Suppressor macrophage treated with lipopolysaccharide for 4 hours (primary cell): ENCODE data around the gene HSDL2.
"Not testable (repeated sequence)": the region's sequence is repeated elsewhere in the genome, so short reads cannot be mapped to it uniquely, and the experiment has no call there.

Source experiments
- DNase-seq: peaks from one replicate; pipeline ENCODE4 v3.0.0-alpha.2; 2020

Gene HSDL2

DNA sequence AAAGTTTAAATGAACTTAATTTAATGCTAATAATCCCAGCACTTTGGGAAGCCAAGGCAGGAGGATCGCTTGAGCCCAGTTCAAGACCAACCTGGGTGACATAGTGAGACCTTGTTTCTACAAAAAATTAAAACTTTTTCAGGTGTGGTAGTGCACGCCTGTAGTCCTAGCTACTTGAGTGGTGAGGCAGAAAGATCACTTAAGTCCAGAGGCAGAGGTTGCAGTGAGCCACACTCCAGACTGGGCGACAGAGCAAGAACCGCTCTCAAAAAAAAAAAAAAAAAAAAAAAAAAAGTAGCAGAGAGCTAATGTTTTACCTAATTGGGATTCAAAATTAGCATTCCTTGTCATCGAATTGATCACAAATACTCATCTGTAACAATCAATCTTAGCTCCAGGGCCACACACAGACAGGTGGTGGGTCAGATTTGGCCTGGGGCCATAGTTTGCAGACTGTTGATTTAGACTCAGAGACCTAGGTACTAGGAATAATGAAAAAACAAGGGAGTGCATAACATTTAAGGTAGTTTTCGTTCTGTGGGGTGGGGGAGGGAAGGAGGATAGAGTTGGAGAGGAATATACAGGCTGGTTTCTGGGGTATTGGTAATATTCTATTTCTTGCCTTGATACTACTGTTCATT is 21.4 kb downstream of the HSDL2 start:
- no peak for DNase-seq

DNA sequence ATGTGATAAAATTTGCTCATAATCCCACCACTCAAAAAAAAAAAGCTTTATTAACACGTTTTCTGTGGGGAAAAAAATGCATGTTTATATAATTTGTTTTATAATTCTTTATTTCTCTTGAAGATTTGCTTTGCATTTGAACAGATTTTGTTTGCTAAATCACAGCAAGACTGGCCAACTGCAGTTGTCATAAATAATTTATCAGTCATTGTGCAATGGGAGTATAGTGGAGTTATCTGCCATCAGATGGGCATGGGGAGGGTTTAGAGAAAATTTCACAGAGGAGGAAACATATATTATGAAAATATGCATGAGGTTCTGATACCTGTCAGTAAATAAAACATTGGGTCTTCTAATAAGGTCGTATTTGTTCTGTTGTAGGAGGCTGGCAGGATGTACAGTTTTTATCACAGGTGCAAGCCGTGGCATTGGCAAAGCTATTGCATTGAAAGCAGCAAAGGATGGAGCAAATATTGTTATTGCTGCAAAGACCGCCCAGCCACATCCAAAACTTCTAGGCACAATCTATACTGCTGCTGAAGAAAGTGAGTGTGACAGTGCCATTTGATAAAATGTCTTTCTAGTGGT is 23.8 kb downstream of the HSDL2 start:
- DNase-seq: no peak

DNA sequence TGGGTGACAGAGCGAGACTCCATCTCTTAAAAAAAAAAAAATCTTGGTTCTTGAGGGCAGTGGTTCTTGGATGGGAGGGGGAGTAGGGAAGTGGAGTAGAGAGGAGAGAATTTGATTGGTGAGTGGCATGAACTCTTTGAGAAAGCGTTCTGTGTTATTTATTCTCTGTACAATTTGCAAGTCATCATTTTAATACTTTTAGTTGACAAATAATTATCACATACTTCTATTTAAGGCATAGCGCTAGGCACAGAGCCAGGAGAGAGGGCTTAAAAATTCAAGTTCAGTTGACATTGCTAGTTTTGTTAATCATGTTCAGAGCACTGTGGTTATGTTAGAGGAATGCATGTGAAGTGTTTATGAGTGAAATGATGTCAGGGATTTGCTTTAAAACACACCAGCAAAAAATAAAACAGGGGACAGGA is 24.6 kb downstream of the HSDL2 start:
- no peak for DNase-seq

DNA sequence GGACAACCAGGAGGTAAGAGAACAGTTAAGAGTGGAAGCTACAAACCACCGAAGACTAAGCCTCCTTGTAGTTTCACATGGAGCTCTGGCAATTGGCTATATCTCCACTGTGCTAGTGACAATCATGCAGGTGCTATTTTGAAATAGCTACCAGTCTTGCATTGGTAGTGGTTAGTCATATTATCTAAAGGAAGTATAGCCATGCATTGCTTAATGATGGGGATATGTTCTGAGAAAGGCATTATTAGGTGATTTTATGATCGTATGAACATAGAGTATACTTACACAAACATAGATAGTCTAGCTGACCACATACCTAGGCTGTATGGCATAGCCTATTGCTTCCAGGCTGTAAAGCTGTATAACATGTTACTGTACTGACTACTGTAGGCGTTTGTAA is 28.4 kb downstream of the HSDL2 start:
- peak; percentile 6 for DNase-seq

DNA sequence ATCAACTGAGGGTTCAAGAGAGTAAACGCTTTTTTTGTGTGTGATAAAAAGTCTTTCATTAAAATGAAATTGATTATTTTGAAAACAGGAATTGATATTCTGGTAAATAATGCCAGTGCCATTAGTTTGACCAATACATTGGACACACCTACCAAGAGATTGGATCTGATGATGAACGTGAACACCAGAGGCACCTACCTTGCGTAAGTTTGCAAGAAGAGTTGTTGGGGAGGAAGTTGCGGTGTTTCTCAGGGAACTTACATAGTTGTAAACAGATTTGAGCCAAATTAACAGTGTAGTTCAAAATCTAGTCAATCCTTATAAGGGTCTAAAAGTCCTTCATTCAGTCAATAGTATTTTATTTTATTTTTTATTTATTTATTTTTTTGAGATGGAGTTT is 28.9 kb downstream of the HSDL2 start:
- no peak for DNase-seq

DNA sequence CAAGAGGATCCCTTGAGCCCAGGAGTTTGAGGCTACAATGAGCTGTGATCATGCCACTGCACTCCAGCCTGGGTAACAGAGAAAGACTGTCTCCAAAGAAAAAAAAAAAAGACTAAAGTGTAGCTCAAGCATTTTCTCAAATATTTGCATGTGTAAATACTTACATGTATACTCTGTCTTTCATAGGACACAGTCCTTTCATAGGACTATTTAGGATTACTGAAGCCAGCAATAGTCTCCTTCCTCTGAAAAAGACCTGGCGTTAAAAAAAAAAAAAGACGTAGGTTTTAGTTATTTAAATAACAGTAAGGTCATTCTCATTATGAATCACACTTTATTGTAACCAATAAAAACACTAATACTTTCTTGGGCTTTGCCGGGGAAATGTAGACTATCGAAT is 29.9 kb downstream of the HSDL2 start:
- no peak for DNase-seq

DNA sequence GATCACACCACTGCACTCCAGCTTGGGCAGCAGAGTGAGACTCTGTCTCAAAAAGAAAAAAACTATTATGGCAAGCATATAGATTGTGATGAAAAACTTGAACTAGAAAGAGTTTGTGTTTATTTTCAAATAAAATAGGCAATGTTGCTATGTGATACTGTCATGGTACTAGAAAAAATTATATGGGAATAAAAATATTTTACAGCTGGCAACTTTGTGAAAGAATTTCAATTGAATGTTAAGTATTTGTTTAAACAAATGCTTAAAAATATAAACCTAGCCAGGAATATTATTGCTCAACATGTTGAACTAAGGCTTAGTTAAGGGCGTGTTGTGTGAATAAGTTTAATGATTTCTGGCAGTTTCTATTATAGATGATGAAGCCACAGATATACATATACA is 31.7 kb downstream of the HSDL2 start:
- no peak for DNase-seq

DNA sequence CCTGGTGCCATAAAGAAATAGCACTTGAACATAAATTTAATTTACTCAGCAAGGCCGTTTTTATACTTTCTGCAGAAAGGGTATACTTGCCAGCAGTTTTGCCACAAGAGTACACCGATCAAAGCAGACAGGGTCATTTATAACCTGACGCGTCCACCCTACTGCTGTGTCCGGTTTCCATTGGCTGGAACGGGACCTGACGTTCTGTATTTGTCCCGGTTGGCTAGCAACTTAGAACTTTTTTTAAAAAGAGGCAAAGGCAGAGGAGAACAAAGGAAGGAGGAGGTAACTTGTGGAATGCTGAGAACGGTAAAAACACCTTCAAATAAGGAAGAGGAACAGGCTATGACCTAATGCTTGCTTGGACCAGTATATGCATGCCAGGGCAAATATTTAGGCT is 33.8 kb downstream of the HSDL2 start:
- DNase-seq: not testable (repeated sequence)

DNA sequence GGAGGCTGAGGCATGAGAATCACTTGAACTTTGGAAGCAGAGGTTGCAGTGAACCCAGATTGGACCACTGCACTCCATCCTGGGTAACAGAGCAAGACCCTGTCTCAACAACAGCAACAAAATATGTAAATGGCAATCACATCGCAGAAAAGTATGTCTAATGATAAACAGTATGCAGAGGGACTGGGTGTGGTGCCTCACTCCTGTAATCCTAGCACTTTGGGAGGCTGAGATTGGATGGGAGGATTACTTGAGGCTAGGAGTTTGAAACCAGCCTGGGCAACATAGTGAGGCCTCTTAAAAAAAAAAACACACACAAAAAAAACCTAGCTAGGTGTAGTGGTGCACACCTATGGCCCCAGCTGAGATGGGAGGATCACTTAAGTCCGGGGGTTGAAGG is 40.3 kb downstream of the HSDL2 start:
- DNase-seq: no peak

DNA sequence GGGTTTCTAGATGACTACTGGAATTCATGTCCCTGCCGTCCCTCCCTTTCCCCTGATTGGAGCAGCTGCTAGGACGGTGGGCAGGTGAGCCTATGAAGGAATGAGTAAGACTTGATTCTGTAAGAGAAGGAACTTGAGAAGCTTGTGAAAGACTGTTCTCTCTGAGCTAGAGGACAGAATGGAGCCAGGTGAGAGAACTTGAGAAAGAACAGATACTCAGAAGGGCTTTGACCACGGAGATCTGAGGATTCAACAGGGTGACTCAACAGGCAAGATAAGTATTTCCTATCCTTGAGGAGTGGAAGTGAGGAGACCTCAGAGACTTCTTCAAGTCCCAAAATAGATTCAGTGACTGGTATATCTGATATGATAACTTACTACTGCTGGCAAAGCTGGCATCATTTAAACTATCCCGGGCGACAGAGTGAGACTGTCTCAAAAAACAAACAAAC is 41.9 kb downstream of the HSDL2 start:
- no peak for DNase-seq

DNA sequence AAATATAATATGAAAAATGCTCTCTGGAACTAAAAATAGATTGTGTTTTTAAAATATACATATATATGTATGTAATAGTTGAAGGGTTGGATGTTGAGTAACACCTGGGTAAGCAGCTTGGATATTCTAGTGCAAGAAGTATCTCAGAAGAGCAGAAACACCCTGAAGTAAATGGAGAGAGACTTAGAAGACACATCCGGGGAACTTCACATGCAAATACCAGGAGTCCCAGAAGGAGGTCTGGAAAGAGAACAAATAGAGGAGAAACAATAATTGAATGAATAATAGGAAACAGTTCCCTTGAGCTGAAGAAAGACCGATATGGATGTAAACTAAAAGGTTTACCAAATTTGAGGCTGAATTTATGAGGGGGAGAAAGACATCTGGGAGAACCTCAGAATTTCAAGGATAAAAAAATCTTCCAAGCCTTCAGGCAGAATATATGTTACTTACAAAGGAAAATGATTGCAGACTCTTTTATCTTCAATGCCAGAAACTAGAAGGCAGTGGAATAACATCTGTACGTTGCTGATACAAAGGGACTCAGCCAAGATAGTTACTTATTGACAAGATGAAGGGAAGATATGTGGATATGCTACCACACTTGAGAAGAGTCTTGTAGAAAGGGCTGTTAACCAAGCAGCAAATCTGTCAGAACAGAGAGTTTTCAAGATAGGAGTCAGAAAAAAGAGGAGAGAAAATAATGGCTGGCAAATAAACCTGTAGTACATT is 42.7 kb downstream of the HSDL2 start:
- DNase-seq: no peak

DNA sequence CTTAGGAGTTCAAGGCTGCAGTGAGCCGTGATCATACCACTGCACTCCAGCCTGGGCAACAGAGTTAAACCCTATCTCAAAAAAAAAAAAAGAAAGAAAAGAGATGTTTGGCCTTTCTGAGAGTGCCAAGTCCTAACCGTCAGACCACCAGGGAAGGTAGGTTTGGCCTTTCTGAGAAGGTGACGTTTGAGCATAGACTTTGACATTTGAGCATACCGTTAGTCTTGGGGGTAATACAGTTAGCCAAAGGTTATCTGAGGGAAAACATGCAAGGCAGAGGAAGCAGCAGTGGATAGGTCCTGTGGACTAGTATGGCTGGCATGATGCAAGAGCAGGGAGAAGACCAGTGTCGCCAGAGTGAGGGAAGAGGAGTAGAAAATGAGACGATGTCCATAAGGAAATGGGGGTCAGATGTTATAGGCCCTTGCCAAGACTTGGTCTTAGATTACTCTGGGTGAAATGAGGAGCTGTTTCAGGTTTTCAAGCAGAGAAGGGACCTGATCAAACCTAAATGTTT is 50.2 kb downstream of the HSDL2 start:
- no peak for DNase-seq

DNA sequence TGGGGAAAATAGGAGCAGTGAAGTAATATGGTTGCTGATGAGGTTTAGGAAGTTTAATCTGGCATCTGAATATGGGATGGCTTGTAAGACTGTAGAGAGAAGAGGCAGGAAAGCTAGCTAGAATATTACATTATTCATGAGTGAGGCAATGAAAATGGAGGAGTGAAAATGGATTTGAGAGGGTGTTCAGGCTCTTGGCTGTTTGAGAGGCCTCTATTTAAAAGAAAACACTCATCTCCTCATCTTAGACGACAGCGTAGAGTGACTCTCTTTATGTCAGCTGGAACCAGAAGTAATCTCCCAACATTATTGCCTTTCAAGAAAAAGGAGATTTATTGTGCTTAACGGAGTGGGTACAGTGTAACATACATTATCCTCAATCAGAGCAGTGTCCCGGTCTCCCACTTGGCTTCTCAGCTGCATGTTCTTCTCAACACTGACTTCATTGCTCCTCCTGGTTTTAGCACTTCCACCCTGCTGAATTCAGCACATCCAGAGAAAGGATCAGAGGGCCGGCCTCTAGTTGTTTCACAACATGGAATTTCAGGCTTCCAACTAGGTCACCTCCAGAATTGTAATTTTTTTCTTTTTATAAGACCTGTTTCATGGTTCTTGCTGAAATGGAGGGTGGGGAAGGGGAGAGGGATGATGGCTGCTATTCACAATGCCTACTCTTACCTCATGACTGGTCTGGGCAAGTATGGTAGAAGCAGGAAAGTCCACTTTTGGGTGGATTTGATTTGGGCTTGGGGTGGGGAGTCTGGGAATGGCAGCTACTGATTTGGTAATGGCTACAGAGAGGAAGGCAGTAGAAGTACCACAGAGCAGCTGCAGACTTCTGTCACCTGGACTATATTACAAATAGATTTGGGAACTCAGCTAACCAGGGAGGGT is 53.8 kb downstream of the HSDL2 start:
- no peak for DNase-seq

DNA sequence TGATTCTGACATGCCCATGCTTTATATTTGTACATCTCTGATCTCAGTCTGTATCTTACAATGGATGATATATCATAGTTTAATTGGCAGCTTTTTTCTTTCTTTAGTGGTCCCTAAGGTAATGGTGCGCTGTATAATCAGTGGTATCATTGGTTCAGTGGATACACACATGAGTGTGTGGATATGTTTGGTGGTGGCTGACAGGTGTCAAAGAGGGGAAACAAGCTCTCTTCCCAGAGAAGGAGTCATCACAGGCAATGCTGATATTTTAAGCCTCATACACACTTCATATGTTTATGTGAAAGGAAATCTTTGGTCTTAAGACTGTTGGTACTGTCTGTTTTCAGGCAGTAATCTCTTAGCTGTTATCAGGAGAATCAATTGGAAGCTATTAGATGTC is 54.6 kb downstream of the HSDL2 start:
- DNase-seq: no peak

DNA sequence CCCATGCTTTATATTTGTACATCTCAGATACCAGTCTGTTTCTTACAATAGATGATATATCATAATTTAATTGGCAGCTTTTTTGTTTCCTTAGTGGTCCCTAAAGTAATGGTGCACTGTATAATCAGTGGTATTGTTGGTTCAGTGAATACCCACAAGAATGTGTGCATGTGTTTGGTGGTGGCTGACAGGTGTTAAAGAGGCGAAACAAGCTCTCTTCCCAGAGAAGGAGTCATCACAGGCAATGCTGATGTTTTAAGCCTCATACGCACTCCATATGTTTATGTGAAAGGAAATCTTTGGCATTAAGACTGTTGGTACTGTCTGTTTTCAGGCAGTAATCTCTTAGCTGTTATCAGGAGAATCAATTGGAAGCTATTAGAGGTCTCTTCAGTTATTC is 57.5 kb downstream of the HSDL2 start:
- DNase-seq: no peak

DNA sequence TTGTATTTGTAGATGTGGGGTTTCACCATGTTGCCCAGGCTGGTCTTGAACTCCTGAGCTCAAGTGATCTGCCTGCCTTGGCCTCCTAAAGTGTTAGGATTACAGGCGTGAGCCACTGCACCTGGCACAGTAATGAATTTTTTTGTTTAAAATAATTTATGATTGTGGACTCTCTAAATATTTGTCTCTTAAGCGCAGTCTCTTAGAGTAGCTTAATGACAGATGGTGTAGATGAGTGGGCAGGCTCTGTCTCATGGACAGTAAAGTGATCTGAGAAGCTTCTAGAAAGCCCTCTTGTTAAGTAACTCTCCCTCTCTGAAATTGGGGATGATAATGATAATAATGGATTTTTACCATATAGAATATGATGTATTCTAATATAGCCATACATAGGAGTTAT is 59.3 kb downstream of the HSDL2 start:
- no peak for DNase-seq

DNA sequence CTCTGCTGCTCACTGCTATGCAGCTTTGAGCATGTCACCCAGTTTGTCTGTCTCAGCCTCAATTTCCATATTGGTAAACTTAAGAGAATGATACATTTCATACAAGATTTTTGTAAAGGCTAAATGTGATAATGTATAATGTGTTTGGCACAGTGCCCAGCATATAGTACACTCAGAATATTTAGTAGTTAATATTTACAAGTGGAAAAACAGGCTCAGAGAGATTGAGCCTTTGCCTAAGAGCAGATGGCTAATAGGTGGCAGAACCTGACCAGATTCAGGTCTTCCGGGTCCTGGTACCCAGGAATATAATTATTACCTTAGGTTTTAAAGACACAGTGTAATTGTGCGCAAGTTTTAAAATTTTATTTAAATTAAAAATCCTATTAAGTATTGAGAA is 59.9 kb downstream of the HSDL2 start:
- no peak for DNase-seq

DNA sequence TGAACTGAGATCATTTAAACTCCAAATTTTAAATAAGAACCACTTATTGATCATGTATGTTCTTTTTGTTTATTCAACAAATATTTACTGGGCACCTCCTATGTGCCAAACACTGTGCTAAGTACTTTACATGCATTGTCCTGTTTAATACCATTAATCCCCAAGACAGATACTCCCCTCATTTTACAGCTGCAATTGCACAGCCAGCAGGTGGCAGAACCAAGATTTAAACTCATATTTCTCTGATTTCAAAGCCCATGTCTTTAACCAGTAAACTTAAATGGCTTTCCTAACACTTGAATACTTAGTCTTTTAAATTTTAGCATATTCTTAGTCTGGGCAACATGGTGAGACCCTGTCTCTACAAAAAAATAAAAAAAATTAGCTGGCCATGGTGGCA is 63.3 kb downstream of the HSDL2 start:
- DNase-seq: peak; percentile 26

DNA sequence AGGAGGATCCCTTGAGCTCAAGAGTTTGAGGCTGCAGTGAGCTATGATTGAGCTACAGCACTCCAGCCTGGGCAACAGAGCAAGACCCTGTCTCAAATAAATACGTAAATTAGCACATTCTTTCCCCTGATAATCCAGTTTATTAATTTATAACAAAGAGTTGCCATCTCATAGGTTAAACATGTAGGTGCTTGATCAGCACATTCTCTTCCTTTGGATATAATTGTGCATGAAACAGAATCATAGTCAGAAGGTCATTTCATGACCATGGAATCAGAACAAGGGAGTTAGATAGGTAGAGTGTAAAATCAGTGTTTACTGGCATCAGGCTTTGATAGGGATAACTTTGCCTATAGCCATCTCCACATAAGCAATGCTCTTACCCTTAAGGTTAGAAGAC is 63.7 kb downstream of the HSDL2 start:
- DNase-seq: no peak

DNA sequence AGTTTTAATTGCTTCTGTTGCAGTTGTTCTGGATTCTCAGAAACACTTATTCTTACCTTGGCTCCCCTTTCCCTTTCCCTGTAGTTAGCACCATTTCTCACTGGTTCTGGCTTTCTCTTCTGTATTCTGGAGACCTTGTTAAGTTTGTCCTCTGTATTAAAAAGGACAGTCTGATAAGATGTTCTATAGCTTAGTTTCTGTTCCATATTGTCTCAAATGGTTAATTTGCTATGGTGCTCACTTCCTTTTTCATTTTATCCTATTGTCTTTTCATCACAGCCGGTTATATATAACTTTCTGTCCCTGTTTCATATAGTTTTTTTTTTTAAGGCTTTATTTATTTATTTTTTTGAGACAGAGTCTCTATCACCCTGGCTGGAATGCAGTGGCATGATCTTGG is 65.3 kb downstream of the HSDL2 start:
- DNase-seq: no peak

DNA sequence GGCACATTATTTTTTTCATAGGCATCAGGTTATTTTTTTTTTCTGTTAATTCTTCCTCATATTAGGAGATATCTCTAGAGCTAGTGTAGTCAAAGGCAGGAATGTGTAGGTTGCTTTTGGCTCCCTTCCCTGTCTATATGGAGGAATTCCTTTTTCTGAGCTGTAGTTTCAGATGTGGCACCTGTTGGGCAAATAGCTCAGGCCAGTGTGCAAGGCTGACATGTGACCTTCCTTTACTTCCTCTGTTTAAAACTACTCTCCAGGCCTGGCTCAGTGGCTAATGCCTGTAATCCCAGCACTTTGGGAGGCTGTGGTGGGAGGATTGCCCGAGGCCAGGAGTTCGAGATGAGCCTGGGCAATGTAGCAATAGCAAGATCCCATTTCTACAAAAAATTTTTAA is 66.2 kb downstream of the HSDL2 start:
- DNase-seq: no peak

DNA sequence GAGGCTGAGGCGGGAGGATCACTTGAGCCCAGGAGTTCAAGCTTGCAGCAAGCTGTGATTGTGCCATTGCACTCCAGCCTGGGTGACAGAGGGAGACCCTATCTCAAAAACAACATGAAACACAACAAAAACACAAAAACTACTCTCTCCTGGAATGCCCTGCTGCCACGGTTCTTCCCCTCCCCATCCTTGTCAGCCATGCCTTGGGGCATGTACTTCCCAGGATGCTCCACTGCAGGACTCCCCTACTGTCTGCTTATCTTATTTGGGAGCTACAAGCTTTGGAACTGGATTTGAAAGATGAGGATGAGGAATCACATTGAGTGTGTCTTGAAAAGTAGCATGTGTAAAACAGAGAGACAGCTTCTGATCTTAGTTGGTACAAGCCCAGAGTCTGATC is 66.6 kb downstream of the HSDL2 start:
- no peak for DNase-seq

DNA sequence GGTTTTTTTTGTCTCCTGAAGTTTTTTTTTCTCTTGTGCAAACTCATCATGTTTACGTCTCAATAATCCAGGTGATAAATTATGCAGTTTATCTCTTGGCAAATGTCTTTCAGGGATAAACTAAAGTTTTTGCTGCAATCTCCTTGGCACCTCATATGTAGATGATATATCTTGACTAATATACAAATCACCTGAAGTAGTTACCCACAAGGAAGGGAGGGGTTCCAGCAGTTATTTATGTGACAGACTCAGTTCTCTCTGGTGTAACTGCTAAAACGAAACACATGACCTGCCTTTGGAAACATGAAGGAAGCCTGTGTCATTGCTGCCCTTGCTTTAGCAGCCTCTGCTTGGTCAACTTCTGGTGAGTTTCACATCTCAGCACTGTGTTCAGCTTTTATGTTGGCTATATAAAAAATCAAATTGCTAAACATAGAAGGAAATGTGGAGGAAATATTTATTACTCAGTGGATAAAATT is 67.4 kb downstream of the HSDL2 start:
- DNase-seq: peak; percentile 10
